ENCODE results near the gene FAM200C.

The FAM200C gene

GRCh38 chr5:160363660-160364395 is 36.0 kb downstream of the FAM200C start:
- DNase-seq: no peak

DNA sequence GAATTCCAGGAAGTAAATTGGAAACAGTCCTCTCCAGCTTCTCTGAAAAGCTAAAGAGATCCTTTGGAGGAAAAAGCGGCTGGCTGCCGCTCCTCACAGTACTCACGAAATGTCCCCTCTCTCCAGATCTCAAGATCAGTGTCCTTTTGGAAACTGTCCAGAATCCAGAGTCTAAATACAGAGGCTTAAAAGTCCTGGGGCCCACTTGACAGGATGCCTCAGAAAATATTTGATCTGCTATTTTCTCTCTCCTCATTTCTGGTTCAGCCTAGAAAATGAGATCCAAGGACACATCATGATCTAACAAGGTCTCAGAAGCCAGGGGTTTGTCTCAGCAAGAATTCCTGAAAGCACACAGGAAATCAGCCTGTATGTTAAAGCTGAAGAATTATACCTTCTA is 36.6 kb downstream of the FAM200C start:
- DNase-seq: no peak

- DNase-seq: no peak
Measured at GRCh38 chr5:160361624-160362228, 38.1 kb downstream of the FAM200C start.

DNA sequence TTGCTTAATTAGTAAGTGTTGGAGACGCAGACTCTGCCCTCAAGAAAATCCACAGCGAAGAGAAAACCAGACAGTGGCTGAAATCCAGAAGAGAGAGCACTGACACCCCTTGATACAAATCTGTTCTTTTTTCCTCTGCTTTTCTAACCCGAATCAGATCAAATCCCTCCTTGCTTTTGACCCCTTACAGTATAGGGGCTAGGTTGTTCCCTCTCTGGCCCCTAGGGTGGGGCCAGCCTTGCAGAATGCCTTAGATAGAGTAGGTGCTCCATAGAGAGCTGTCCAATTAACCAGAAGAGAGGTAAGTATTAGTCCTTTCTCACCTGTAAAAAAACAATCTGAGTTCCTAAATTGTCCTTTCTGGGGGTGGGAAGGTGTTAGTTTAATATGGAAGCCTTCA is 39.5 kb downstream of the FAM200C start:
- no peak for DNase-seq

DNA sequence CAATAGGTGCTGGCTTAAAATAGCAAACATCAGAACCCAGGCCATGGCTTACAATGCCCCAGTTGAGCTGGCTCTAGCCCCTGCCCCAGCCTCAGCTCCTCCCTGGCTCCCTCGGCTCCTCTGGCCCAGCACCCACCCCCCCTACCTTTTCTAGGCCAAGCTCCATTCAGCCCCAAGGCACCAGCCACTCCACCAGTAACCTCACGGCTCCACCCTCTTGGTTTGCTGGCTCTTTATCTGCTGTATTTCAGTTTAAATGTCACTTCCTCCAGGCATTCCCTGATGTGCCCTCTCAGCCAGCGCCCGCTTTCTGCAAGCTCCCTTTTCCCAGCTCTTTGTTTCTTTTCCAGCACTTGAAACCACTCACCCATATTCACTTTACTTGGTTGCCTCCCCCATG is 40.0 kb downstream of the FAM200C start:
- DNase-seq: peak; percentile 54

DNA sequence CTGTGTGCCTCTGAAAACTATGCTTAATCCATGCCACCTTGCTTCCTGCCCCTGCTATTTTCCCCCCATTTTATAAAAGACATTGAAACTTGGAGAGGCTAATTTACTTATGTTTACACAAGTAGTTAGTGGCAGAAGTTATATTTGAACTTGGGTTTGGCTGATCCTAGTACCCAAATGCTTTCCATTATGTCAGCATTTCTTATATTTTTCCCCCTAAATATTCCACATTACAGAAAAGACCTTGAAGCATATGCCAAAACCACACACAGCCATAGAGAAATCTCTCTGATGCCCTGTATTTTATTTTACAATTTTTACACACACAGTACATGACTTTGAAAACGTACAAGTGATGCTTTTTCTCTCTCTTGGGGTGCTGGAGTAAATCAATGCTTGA is 40.6 kb downstream of the FAM200C start:
- no peak for DNase-seq

GRCh38 chr5:160357861-160358411 is 41.9 kb downstream of the FAM200C start:
- no peak for DNase-seq

- DNase-seq: no peak
Measured at GRCh38 chr5:160357394-160357793, 42.5 kb downstream of the FAM200C start.

- no peak for DNase-seq
Measured at GRCh38 chr5:160356550-160357347, 43.1 kb downstream of the FAM200C start.

- DNase-seq: no peak
Measured at GRCh38 chr5:160354666-160355065, 45.2 kb downstream of the FAM200C start.

DNA sequence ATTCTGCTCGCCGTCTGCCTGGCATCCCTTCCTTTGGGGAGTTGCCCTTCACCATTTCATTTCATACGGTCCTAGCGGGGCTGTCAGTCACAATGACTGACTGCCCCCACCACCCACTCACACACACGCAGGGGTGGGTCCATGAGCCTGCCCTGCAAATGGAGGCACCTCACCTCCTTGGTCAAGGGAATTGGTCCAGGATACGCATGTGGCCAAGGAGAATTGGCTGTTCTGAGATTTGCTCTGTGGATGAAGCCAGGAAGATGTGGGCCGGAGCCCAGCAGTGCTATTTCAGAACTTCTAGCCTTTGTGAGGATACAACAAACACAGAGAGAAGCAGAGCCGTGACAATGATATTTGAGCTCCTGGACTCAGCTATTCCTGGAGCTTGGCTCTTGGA is 46.5 kb downstream of the FAM200C start:
- DNase-seq: no peak

- DNase-seq: no peak
Measured at GRCh38 chr5:160352308-160352707, 47.5 kb downstream of the FAM200C start.

DNA sequence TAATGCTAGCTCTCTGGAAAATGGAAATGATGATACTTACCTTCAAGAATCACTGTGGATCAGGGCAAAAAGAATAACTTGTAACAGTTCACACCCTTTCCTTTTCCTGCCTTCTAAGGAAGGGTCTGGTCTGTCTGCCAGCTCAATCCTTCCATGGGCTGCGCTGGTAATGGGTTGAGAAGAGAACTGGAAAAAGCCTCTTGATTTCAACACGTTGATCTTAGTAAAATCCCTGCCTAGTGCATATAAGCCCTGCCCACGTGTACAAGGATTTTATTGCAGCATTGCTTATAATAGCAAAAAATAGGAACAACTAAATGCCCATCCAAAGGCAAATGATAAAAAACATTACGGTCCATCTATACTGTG is 49.9 kb downstream of the FAM200C start:
- no peak for DNase-seq

DNA sequence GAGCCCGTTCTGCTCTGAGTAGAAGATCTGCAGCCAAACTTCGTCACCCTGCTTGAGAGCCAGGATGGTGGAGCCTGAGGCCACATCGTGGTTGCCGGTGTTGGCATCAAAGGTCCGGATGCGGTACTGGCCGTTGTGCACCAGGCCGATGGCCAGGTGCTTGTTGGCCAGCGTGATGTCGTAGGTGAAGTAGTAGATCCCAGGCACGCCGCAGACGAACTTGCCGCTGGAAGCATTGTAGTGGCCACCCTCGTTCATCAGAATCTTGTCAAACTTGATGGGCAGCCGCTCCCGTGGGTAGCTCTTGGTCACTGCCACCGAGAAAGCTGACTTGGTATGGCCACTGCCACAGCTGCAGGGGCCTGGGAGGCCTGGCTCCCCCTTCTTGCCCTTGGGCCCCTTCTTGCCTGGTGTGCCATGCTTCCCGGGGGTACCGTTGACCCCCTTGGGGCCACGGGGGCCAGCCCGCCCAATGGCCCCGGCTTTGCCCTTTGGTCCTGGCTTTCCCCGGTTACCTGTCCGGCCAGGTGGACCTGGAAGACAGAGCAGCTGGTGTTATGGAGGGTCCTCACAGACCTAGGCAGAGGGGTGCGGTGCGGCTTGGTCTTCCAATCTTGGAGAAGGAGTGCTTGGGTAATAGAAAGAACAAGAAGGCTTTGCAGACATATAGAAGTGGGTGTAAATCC is 50.5 kb downstream of the FAM200C start:
- no peak for DNase-seq

- DNase-seq: peak; percentile 95
Measured at GRCh38 chr5:160348080-160348479, 51.8 kb downstream of the FAM200C start.

- DNase-seq: no peak
Measured at GRCh38 chr5:160347448-160347847, 52.4 kb downstream of the FAM200C start.
